HG03139 (cell line): ENCODE measurements around the gene RNF32.
"Not testable (repeated sequence)": the region's sequence is repeated elsewhere in the genome, so short reads cannot be mapped to it uniquely, and the experiment has no call there.

Source experiments
- ATAC-seq: cut with Tn5 transposase; IDR thresholded peaks from one replicate; pipeline ENCODE4 v1.9.1; 2021; ENCODE audit not compliant: unreplicated experiment

Gene RNF32

GRCh38 chr7:156673454-156673853 lies 32.9 kb downstream of the RNF32 start:
- no peak for ATAC-seq

- no peak for ATAC-seq
These were observed 33.3 kb downstream of the RNF32 start for GRCh38 chr7:156673902-156674301.

GRCh38 chr7:156675721-156676120 lies 35.1 kb downstream of the RNF32 start:
- no peak for ATAC-seq

- ATAC-seq: no peak
These were observed 35.7 kb downstream of the RNF32 start for GRCh38 chr7:156676263-156676662.

- no peak for ATAC-seq
These were observed 36.9 kb downstream of the RNF32 start for GRCh38 chr7:156677374-156678054.

GRCh38 chr7:156680281-156680680 lies 39.7 kb downstream of the RNF32 start:
- no peak for ATAC-seq

- ATAC-seq: no peak
These were observed 42.4 kb downstream of the RNF32 start for GRCh38 chr7:156682928-156683327.

GRCh38 chr7:156684251-156684650 lies 43.7 kb downstream of the RNF32 start:
- no peak for ATAC-seq

GRCh38 chr7:156684661-156685060 lies 44.1 kb downstream of the RNF32 start:
- ATAC-seq: no peak

- no peak for ATAC-seq
These were observed 51.2 kb downstream of the RNF32 start for GRCh38 chr7:156691764-156692163.

- no peak for ATAC-seq
These were observed 52.3 kb downstream of the RNF32 start for GRCh38 chr7:156692849-156693248.

GRCh38 chr7:156693627-156694026 lies 53.1 kb downstream of the RNF32 start:
- ATAC-seq: no peak

GRCh38 chr7:156697283-156697682 lies 56.7 kb downstream of the RNF32 start:
- ATAC-seq: not testable (repeated sequence)

GRCh38 chr7:156698512-156698911 lies 57.9 kb downstream of the RNF32 start:
- not testable (repeated sequence) for ATAC-seq

GRCh38 chr7:156701787-156702186 lies 61.2 kb downstream of the RNF32 start:
- ATAC-seq: not testable (repeated sequence)

- no peak for ATAC-seq
These were observed 61.8 kb downstream of the RNF32 start for GRCh38 chr7:156702399-156702798.

GRCh38 chr7:156703209-156703608 lies 62.6 kb downstream of the RNF32 start:
- ATAC-seq: no peak

- ATAC-seq: no peak
These were observed 63.4 kb downstream of the RNF32 start for GRCh38 chr7:156703773-156704482.

GRCh38 chr7:156722043-156722826 lies 81.7 kb downstream of the RNF32 start:
- no peak for ATAC-seq

- no peak for ATAC-seq
These were observed 84.5 kb downstream of the RNF32 start for GRCh38 chr7:156725073-156725472.

- ATAC-seq: no peak
These were observed 85.4 kb downstream of the RNF32 start for GRCh38 chr7:156725936-156726335.
